A673 (cell line): ENCODE data around the gene MED22.

Source experiments
- EZH2 ChIP-seq: fragments of 200-600 bp; sonication (generic); IDR thresholded peaks from 2 replicates; pipeline ENCODE4 v1.6.1; 2017; ENCODE audit warnings: borderline replicate concordance, low read depth, mild to moderate bottlenecking, mixed read lengths, antibody characterized with exemption, low read length; ENCODE audit not compliant: poor library complexity, severe bottlenecking
- TF ChIP-seq, protein P1 (sequence below): fragments of 300-800, 200-600 bp; sonication (generic); conservative IDR thresholded peaks from 2 replicates; pipeline ENCODE4 v1.5.1; 2017; ENCODE audit warnings: low read depth, mild to moderate bottlenecking, antibody characterized with exemption, low read length, moderate library complexity, mixed read lengths

DNA sequence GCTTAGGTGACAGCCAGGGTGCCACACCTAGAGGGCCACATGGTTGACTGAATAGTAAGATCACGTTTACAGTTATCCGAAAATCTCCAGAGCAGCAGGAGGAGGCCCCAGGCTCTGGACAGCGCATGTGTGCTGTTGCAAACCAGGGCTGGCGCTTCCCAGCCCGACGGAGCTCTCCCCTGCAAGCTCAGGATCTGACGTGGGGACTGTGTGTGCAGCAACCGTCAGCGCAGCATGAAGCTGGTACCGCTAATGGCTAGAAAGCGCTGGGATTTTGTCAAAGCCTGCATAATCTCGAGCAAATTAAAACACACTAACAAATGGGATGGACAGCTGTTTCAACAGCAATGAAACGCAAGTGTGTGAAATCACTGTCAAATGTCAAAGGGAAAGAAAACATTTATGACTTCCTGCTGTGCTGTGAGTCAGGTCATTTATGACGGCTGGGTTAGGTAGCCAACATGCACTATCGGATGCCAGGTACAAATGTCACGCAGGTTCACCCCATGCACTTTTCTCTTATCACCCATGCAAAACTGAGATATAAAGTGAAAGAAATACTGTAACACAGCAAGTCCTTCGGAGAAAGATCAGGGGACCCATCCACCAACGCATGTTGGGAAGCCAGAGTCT, 20.4 kb upstream of the MED22 start:
- no peak for TF ChIP-seq EZH2
- TF ChIP-seq, protein P1, sequence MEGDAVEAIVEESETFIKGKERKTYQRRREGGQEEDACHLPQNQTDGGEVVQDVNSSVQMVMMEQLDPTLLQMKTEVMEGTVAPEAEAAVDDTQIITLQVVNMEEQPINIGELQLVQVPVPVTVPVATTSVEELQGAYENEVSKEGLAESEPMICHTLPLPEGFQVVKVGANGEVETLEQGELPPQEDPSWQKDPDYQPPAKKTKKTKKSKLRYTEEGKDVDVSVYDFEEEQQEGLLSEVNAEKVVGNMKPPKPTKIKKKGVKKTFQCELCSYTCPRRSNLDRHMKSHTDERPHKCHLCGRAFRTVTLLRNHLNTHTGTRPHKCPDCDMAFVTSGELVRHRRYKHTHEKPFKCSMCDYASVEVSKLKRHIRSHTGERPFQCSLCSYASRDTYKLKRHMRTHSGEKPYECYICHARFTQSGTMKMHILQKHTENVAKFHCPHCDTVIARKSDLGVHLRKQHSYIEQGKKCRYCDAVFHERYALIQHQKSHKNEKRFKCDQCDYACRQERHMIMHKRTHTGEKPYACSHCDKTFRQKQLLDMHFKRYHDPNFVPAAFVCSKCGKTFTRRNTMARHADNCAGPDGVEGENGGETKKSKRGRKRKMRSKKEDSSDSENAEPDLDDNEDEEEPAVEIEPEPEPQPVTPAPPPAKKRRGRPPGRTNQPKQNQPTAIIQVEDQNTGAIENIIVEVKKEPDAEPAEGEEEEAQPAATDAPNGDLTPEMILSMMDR: no peak
